Glomerular visceral epithelial cell (primary cell): Measurements from ENCODE around the gene VWA7.
"Not testable (repeated sequence)": the region's sequence is repeated elsewhere in the genome, so short reads cannot be mapped to it uniquely, and the experiment has no call there.

ENCODE experiments used
- DNase-seq: peaks from one replicate; pipeline ENCODE4 v3.0.0-alpha.2; 2016; ENCODE audit errors: extremely low spot score

VWA7 gene

GRCh38 chr6:31801031-31801927 is 24.2 kb upstream of the VWA7 start:
- DNase-seq = not testable (repeated sequence)

- no peak for DNase-seq
Measured at GRCh38 chr6:31799781-31800180, 22.7 kb upstream of the VWA7 start.

- no peak for DNase-seq
Measured at GRCh38 chr6:31797588-31797987, 20.5 kb upstream of the VWA7 start.

- no peak for DNase-seq
Measured at GRCh38 chr6:31796993-31797385, 19.9 kb upstream of the VWA7 start.

- peak; percentile 93 for DNase-seq
Measured at GRCh38 chr6:31795616-31796298, 18.6 kb upstream of the VWA7 start, which contains the start of gene VARS1. Gene VARS1 (minus strand): TSS chr6:31795752. CDS start chr6:31795217, 535 bp downstream.

- no peak for DNase-seq
Measured at GRCh38 chr6:31794866-31795615, 17.9 kb upstream of the VWA7 start.

GRCh38 chr6:31794294-31794865 is 17.3 kb upstream of the VWA7 start:
- peak; percentile 42 for DNase-seq

- not testable (repeated sequence) for DNase-seq
Measured at GRCh38 chr6:31793927-31794245, 16.8 kb upstream of the VWA7 start.

- peak; percentile 82 for DNase-seq
Measured at GRCh38 chr6:31792761-31793171, 15.6 kb upstream of the VWA7 start.

- DNase-seq = no peak
Measured at GRCh38 chr6:31792090-31792374, 14.9 kb upstream of the VWA7 start.

- DNase-seq = peak; percentile 42
Measured at GRCh38 chr6:31791324-31792089, 14.4 kb upstream of the VWA7 start.

GRCh38 chr6:31785475-31785874 is 8.3 kb upstream of the VWA7 start:
- DNase-seq = no peak

GRCh38 chr6:31784098-31784925 is 7.2 kb upstream of the VWA7 start:
- no peak for DNase-seq

GRCh38 chr6:31782126-31782855 is 5.2 kb upstream of the VWA7 start:
- DNase-seq = no peak

- no peak for DNase-seq
Measured at GRCh38 chr6:31781244-31782125, 4.4 kb upstream of the VWA7 start.

- no peak for DNase-seq
Measured at GRCh38 chr6:31780507-31781243, 3.5 kb upstream of the VWA7 start.

GRCh38 chr6:31779908-31780307 is 2.8 kb upstream of the VWA7 start:
- no peak for DNase-seq
